ENCODE data around the gene HS3ST6.
"Not testable (repeated sequence)": the region's sequence is repeated elsewhere in the genome, so short reads cannot be mapped to it uniquely, and the experiment has no call there.

The HS3ST6 gene

DNA sequence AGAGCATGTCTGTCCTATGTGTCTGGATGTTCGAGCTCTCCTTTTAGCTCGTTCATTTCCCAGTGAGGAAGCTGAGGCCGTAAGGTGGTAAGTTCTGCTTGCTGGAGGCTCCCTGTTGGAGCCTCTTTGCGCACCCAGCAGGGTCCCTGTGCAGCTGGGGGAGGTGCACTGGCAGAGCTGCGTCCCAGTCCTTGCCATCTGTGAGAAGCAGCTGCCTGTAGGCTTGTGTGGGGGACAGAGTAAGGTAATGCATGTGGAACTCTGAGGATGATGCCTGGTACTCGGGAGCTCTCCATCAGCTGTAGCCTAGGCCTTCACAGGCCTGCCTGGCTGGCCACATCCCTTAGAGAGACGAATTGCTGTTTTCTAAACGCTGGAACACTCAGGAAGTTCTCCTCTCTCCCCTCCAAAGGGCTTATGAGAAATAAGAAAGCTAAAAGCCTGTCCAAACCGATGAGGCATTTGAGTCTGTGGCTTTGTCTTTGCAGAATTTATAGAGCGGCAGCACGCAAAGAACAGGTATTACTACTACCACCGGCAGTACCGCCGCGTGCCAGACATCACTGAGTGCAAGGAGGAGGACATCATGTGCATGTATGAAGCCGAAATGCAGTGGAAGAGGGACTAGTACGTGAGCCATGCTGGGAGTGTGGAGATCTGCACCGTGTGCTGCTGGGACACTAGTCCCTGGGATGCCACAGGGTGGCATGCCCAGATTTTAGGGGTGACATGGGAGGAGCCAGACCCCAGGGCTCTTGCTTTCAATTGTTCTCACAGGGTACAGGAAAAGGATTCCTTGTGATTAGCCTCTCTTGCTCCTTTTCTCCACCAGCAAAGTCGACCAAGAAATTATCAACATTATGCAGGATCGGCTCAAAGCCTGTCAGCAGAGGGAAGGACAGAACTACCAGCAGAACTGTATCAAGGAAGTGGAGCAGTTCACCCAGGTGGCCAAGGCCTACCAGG is 42.7 kb upstream of the HS3ST6 start:
- TF ChIP-seq POLR2A (IDR thresholded peaks at IDR 0.05; ENCODE audit: low read depth, low read length) (peak; percentile 97), SPI1 (IDR thresholded peaks at IDR 0.05; ENCODE audit: low read depth, low read length) (no peak), POLR2AphosphoS5 (IDR thresholded peaks at IDR 0.05; ENCODE audit: low read depth, low read length) (peak; percentile 98), POU2F2 (IDR thresholded peaks at IDR 0.05; ENCODE audit: low read depth, low read length) (peak; percentile 93)
- FAIRE-seq (peak; percentile 64), DNase-seq (ENCODE audit: insufficient read length, low spot score) (no peak)

- FAIRE-seq (peak; percentile 97), DNase-seq (ENCODE audit: insufficient read length, low spot score) (peak; percentile 94)
- TF ChIP-seq PAX5 (IDR thresholded peaks at IDR 0.05; ENCODE audit: insufficient read depth, low read length, severe bottlenecking): no peak
- peak; percentile 84 for TF ChIP-seq POLR2AphosphoS5 (IDR thresholded peaks at IDR 0.05; ENCODE audit: low read depth, low read length)
- TF ChIP-seq TAF1 (IDR thresholded peaks at IDR 0.05; ENCODE audit: low read depth, low read length): peak; percentile 47; the same call in 1 of the 2 replicates
- TF ChIP-seq POLR2A (IDR thresholded peaks at IDR 0.05; ENCODE audit: low read depth, low read length): peak; percentile 69; the same call in 1 of the 2 replicates
- TF ChIP-seq POU2F2 (IDR thresholded peaks at IDR 0.05; ENCODE audit: low read depth, low read length): no peak
- TF ChIP-seq SPI1 (IDR thresholded peaks at IDR 0.05; ENCODE audit: low read depth, low read length): no peak
Measured at GRCh38 chr16:1959269-1960039, 41.2 kb upstream of the HS3ST6 start, which contains the start of gene NDUFB10. TSS of gene NDUFB10 (plus strand) at chr16:1959538. CDS start at chr16:1959625, 87 bp downstream.

DNA sequence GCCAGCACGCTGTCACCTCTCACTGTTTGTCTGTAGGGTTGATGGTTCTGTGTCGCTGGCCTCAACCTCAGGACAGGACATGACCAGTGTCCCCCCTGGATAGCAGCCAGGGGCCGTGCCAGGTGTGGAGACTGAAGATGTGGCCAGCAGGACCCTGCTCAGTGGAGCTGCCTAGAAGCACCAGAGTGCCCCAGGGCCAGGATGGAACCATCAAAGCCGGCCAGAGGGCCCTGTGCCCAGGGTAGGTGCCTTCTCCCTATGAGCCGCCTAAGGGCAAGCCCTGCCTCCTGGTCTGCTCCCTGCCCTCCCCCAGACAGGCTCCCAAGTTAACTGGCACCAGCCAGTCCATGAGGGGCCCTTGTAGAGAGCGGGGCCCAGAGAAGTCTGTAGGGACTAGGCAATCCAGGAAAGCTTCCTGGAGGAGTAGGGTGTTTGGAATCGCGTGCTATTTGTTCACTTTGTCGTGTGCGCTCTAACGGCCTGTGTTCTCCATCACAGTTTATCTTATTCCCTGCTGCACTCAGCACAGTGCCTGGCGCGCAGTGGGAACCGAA is 40.6 kb upstream of the HS3ST6 start:
- TF ChIP-seq POU2F2 (IDR thresholded peaks at IDR 0.05; ENCODE audit: low read depth, low read length) (no peak), PAX5 (IDR thresholded peaks at IDR 0.05; ENCODE audit: insufficient read depth, low read length, severe bottlenecking) (no peak), TAF1 (IDR thresholded peaks at IDR 0.05; ENCODE audit: low read depth, low read length) (no peak), POLR2AphosphoS5 (IDR thresholded peaks at IDR 0.05; ENCODE audit: low read depth, low read length) (no peak), SPI1 (IDR thresholded peaks at IDR 0.05; ENCODE audit: low read depth, low read length) (no peak), POLR2A (IDR thresholded peaks at IDR 0.05; ENCODE audit: low read depth, low read length) (no peak)
- no peak for DNase-seq (ENCODE audit: insufficient read length, low spot score)
- no peak for FAIRE-seq

DNA sequence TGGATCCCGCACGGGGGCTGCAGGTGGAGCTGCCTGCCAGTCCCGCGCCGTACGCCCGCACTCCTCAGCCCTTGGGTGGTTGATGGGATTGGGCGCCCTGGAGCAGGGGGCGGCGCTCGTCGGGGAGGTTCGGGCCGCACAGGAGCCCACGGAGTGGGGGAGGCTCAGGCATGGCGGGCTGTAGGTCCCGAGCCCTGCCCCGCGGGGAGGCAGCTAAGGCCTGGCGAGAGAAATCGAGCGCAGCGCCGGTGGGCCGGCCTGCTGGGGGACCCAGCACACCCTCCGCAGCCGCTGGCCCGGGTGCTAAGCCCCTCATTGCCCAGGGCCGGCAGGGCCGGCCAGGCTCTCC is 39.9 kb upstream of the HS3ST6 start:
- DNase-seq (ENCODE audit: insufficient read length, low spot score); FAIRE-seq: not testable (repeated sequence)

DNA sequence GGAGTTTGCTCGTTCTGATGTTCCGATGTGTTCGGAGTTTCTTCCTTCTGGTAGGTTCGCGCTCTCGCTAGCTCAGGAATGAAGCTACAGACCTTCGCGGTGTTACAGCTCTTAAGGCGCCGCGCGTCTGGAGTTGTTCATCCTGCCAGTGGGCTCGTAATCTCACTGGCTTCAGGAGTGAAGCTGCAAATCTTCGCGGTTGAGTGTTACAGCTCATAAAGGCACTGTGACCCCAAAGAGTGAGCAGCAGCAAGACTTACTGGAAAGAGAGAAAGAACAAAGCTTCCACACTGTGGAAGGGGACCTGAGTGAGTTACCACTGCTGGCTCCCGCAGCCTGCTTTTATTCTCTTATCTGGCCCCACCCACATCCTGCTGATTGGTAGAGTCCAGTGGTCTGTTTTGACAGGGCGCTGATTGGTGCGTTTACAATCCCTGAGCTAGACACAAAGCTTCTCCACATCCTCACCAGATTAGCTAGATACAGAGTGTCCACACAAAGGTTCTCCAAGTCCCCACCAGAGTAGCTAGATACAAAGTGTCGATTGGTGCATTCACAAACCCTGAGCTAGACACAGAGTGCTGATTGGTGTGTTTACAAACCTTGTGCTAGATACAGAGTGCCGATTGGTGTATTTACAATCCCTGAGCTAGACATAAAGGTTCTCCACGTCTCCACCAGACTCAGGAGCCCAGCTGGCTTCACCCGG is 39.4 kb upstream of the HS3ST6 start:
- DNase-seq (ENCODE audit: insufficient read length, low spot score): not testable (repeated sequence)

GRCh38 chr16:1953734-1954133 is 35.5 kb upstream of the HS3ST6 start:
- FAIRE-seq (no peak), DNase-seq (ENCODE audit: insufficient read length, low spot score) (no peak)
- no peak for TF ChIP-seq SPI1 (IDR thresholded peaks at IDR 0.05; ENCODE audit: low read depth, low read length)
- no peak for TF ChIP-seq POU2F2 (IDR thresholded peaks at IDR 0.05; ENCODE audit: low read depth, low read length)
- TF ChIP-seq POLR2AphosphoS5 (IDR thresholded peaks at IDR 0.05; ENCODE audit: low read depth, low read length): no peak
- no peak for TF ChIP-seq PAX5 (IDR thresholded peaks at IDR 0.05; ENCODE audit: insufficient read depth, low read length, severe bottlenecking)
- no peak for TF ChIP-seq POLR2A (IDR thresholded peaks at IDR 0.05; ENCODE audit: low read depth, low read length)
- no peak for TF ChIP-seq TAF1 (IDR thresholded peaks at IDR 0.05; ENCODE audit: low read depth, low read length)

More for the DNA sequence above, 39.4 kb upstream of the HS3ST6 start:
- not testable (repeated sequence) for FAIRE-seq

- TF ChIP-seq PAX5 (IDR thresholded peaks at IDR 0.05; ENCODE audit: insufficient read depth, low read length, severe bottlenecking) (no peak), POU2F2 (IDR thresholded peaks at IDR 0.05; ENCODE audit: low read depth, low read length) (no peak), TAF1 (IDR thresholded peaks at IDR 0.05; ENCODE audit: low read depth, low read length) (no peak), POLR2A (IDR thresholded peaks at IDR 0.05; ENCODE audit: low read depth, low read length) (no peak), POLR2AphosphoS5 (IDR thresholded peaks at IDR 0.05; ENCODE audit: low read depth, low read length) (no peak), SPI1 (IDR thresholded peaks at IDR 0.05; ENCODE audit: low read depth, low read length) (no peak)
- no peak for DNase-seq (ENCODE audit: insufficient read length, low spot score)
- FAIRE-seq: no peak
Measured at GRCh38 chr16:1950559-1950958, 32.3 kb upstream of the HS3ST6 start.

DNA sequence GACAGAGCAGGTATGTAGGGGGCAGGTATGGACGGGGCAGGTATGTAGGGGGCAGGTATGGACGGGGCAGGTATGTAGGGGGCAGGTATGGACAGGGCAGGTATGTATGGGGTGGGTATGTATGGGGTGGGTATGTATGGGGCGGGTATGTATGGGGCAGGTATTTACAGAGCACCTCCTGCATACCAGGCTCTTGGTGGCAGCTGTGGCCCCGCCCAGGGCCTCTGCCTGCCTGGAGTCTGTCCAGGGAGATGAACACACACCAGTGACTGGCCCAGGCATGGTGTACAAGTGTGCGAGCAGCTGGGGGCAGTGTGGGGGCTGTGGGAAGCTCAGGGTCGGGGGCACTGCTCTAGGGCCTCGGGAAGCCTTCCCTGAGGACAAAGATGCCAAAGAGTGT is 31.8 kb upstream of the HS3ST6 start:
- DNase-seq (ENCODE audit: insufficient read length, low spot score) (no peak), FAIRE-seq (no peak)
- no peak for TF ChIP-seq POLR2AphosphoS5 (IDR thresholded peaks at IDR 0.05; ENCODE audit: low read depth, low read length)
- TF ChIP-seq SPI1 (IDR thresholded peaks at IDR 0.05; ENCODE audit: low read depth, low read length): no peak
- no peak for TF ChIP-seq TAF1 (IDR thresholded peaks at IDR 0.05; ENCODE audit: low read depth, low read length)
- no peak for TF ChIP-seq POU2F2 (IDR thresholded peaks at IDR 0.05; ENCODE audit: low read depth, low read length)
- no peak for TF ChIP-seq POLR2A (IDR thresholded peaks at IDR 0.05; ENCODE audit: low read depth, low read length)

GRCh38 chr16:1949507-1949906 is 31.3 kb upstream of the HS3ST6 start:
- TF ChIP-seq SPI1 (IDR thresholded peaks at IDR 0.05; ENCODE audit: low read depth, low read length): no peak
- no peak for TF ChIP-seq TAF1 (IDR thresholded peaks at IDR 0.05; ENCODE audit: low read depth, low read length)
- TF ChIP-seq POU2F2 (IDR thresholded peaks at IDR 0.05; ENCODE audit: low read depth, low read length): no peak
- no peak for TF ChIP-seq POLR2AphosphoS5 (IDR thresholded peaks at IDR 0.05; ENCODE audit: low read depth, low read length)
- TF ChIP-seq PAX5 (IDR thresholded peaks at IDR 0.05; ENCODE audit: insufficient read depth, low read length, severe bottlenecking): no peak
- no peak for TF ChIP-seq POLR2A (IDR thresholded peaks at IDR 0.05; ENCODE audit: low read depth, low read length)
- DNase-seq (ENCODE audit: insufficient read length, low spot score) (no peak), FAIRE-seq (no peak)

All from GM12891 (cell line).